Glomerular visceral epithelial cell (primary cell): Measurements from ENCODE around the gene RELN.

Experiments used
- DNase-seq: peaks from one replicate; pipeline ENCODE4 v3.0.0-alpha.2; 2016; ENCODE audit errors: extremely low spot score

Gene RELN

GRCh38 chr7:103685646-103686045, 303.8 kb downstream of the RELN start:
- DNase-seq: no peak

DNA sequence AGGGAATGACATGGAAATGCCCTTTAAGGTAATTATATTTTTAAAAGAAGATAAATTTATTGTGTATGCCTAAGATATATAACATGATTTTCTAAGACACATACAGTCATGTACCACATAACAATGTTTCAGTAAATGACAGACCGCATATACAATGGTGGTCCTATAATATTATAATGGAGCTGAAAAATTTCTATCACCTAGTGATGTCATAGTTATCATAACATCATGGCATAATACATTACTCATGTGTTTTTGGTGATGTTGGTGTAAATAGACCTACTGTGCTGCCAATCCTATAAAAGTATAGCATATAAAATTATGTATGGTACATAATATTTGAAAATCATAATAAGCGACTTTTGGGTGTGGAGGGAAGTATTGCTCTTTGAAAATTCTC, 306.1 kb downstream of the RELN start:
- DNase-seq: no peak

GRCh38 chr7:103680161-103681144, 309.0 kb downstream of the RELN start:
- no peak for DNase-seq

GRCh38 chr7:103679151-103680132, 310.0 kb downstream of the RELN start:
- DNase-seq: no peak

- DNase-seq: no peak
Observed at GRCh38 chr7:103668279-103668941, 321.0 kb downstream of the RELN start.

GRCh38 chr7:103666326-103666725, 323.1 kb downstream of the RELN start:
- no peak for DNase-seq

GRCh38 chr7:103664577-103664976, 324.9 kb downstream of the RELN start:
- no peak for DNase-seq

DNA sequence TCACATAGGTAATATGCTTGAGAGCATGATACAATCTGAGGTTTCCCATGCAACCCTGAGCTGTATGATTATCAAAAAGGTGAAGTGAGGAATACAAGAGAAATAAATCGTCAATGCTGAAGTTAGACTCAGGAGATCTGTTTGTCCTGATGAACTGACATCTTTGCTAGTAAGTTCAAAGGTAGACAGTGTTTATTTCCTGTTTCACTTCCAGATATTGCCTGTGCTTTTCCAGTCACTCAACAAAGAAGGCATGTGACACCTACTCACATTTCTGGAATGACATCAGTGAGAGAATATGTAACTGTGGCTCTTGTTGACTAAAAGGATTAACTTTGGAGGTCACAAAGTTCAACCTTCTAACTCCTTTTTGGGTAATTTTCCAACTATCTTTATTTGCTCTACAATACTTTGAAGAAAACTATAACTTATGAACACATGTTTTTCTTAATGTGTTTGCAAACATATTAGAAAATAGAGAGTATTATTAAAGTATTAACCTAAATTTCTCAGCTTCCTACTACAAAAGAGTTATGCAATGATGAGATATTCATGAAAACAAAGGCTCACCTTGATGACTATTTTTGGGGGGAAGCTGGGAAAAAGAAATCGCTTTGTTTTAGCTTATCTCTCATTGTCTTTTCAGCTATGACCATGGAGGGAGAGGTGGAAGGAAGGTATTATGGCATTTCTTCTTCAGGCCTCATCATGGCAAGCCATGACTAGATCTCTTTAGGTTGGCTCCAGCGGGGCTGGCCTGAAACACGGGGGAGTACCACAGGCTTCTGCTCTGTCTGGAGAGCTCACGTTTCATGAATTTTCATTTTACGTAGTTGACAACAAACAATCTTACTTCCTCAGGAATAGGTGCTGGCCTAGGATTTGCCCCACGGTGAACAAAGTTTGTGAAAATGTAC, 328.7 kb downstream of the RELN start:
- peak; percentile 64 for DNase-seq

GRCh38 chr7:103658055-103659005, 331.1 kb downstream of the RELN start:
- DNase-seq: peak; percentile 40

DNA sequence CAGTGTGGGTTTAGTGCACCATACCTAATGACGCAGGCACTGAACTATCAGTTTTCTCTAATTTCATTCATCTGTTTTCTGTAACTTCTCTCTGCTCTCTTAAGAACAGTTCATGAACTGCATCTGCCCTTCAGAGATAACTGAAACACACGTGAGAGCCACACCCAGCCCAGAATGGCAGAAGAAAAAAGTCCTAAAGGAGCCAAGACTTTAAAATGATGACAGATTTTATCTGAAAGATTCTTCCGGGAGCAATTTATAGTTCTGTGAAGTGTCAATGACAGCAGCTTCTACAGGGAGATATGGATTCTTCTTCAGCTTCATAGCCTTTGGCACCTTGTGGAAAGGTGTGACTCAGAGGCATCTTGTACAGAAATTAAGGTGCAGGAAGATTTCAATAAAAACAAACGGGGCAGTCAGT, 332.0 kb downstream of the RELN start:
- DNase-seq: no peak

- DNase-seq: no peak
Observed at GRCh38 chr7:103656221-103656620, 333.2 kb downstream of the RELN start.

- DNase-seq: no peak
Observed at GRCh38 chr7:103651593-103652377, 337.7 kb downstream of the RELN start.

- DNase-seq: no peak
Observed at GRCh38 chr7:103649052-103649451, 340.4 kb downstream of the RELN start.

GRCh38 chr7:103648135-103648534, 341.3 kb downstream of the RELN start:
- DNase-seq: no peak

- no peak for DNase-seq
Observed at GRCh38 chr7:103644319-103644718, 345.1 kb downstream of the RELN start.

DNA sequence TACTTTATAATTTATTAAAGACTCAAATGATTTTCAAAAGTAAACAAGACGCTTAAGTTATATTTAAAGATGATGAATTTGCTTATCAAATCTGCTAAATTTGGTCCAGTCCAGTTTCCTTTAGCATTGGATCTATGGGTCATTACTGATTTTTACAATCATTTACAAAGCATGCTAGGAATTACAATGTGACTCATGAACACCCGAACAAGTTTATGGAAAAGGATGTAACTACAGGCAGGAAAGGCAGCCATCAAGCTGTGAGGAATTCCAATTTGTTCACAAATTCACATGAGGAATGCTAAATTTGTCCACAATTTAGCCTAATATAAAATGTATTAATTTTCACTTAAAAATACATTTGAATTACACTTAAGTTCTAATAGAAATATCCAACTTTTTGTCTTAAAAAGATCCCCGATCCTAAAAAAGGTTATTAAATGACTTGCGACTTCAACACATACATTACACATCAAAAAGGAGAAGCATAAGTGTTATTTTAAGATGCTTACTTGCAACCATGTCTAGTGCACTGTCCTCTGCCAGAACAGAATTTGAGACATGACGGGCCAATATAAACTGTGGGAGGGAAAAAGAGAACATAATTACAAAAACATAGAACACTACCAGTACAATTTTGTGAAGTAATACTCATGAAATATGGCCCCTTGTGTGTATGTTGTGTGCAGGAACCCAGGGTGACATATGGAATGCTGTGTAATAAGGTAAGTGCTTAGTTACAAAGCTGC, 349.3 kb downstream of the RELN start:
- peak; percentile 35 for DNase-seq

GRCh38 chr7:103637726-103638125, 351.7 kb downstream of the RELN start:
- no peak for DNase-seq

DNA sequence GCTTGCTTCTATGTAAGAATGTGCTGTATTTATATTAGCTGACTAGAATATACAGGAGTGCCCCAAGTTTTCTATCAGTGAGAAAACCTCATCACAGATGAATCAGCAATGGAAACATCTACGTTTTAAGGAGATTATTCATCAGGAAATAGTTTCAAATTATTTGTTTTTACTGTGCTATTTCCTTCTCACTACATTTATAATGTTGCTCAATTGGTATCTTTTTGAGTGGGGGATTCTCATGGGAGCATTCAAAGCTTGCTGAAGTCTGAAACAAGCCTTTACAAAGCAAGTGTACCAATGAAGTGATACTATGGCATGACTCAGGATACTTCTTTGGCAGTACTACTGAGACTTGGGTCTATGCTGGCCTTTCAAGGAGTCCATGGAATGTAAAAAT, 352.4 kb downstream of the RELN start:
- DNase-seq: no peak
